Measurements from ENCODE around the gene VANGL2.

GRCh38 chr1:160405331-160405877 is 5.0 kb downstream of the VANGL2 start:
- TF ChIP-seq CTCF (IDR thresholded peaks at IDR 0.05; ENCODE audit: insufficient read depth, low read length) (no peak), POLR2AphosphoS5 (IDR thresholded peaks at IDR 0.05; ENCODE audit: low read depth) (no peak), SPI1 (IDR thresholded peaks at IDR 0.05; ENCODE audit: borderline replicate concordance, low read depth) (no peak)
- TF ChIP-seq, protein P1, sequence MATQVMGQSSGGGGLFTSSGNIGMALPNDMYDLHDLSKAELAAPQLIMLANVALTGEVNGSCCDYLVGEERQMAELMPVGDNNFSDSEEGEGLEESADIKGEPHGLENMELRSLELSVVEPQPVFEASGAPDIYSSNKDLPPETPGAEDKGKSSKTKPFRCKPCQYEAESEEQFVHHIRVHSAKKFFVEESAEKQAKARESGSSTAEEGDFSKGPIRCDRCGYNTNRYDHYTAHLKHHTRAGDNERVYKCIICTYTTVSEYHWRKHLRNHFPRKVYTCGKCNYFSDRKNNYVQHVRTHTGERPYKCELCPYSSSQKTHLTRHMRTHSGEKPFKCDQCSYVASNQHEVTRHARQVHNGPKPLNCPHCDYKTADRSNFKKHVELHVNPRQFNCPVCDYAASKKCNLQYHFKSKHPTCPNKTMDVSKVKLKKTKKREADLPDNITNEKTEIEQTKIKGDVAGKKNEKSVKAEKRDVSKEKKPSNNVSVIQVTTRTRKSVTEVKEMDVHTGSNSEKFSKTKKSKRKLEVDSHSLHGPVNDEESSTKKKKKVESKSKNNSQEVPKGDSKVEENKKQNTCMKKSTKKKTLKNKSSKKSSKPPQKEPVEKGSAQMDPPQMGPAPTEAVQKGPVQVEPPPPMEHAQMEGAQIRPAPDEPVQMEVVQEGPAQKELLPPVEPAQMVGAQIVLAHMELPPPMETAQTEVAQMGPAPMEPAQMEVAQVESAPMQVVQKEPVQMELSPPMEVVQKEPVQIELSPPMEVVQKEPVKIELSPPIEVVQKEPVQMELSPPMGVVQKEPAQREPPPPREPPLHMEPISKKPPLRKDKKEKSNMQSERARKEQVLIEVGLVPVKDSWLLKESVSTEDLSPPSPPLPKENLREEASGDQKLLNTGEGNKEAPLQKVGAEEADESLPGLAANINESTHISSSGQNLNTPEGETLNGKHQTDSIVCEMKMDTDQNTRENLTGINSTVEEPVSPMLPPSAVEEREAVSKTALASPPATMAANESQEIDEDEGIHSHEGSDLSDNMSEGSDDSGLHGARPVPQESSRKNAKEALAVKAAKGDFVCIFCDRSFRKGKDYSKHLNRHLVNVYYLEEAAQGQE (IDR thresholded peaks at IDR 0.05; ENCODE audit: insufficient replicate concordance, low read depth) = no peak

Data from HL-60 (cell line).